ENCODE results near the gene KRTAP23-1.

GRCh38 chr21:30336596-30336995 is 11.8 kb downstream of the KRTAP23-1 start:
- TF ChIP-seq POLR2A (IDR thresholded peaks at IDR 0.05), result no peak
- TF ChIP-seq CTCF (IDR thresholded peaks at IDR 0.05 in 4 of 5, conservative IDR thresholded peaks at IDR 0.05 in 1 of 5), result no peak
